Mesendoderm (in vitro differentiated cells): ENCODE results near the gene NETO2.
"Not testable (repeated sequence)": the region's sequence is repeated elsewhere in the genome, so short reads cannot be mapped to it uniquely, and the experiment has no call there.

Experiments
- DNase-seq: peaks from one replicate; pipeline ENCODE4 v3.0.0; 2013
- H2AK5ac ChIP-seq: 2 replicates; pipeline ENCODE4 v1.6.1; 2013; ENCODE audit warnings: low read length, inconsistent platforms
- H2BK120ac ChIP-seq: 2 replicates; pipeline ENCODE4 v1.6.1; 2013; ENCODE audit warnings: low read depth, mild to moderate bottlenecking, low read length, moderate library complexity, mixed read lengths
- H2BK15ac ChIP-seq: replicated peaks from 2 replicates; pipeline ENCODE4 v1.6.1; 2013; ENCODE audit warnings: low read depth, mild to moderate bottlenecking, moderate library complexity
- H2BK5ac ChIP-seq: 2 replicates; pipeline ENCODE4 v1.6.1; 2013; ENCODE audit warnings: low read length, inconsistent platforms
- H3K18ac ChIP-seq: 2 replicates; pipeline ENCODE4 v1.6.1; 2013; ENCODE audit warnings: mild to moderate bottlenecking, low read length, mixed read lengths
- H3K23ac ChIP-seq: one replicate; pipeline ENCODE4 v1.6.1; 2013; ENCODE audit warnings: low read length
- H3K27ac ChIP-seq: 2 replicates; pipeline ENCODE4 v1.5.1; 2013; ENCODE audit warnings: low read depth, mild to moderate bottlenecking, inconsistent platforms, low read length, moderate library complexity
- H3K27me3 ChIP-seq: 2 replicates; pipeline ENCODE4 v1.6.1; 2013; ENCODE audit warnings: low read length, control low read depth, mild to moderate bottlenecking, inconsistent platforms; ENCODE audit not compliant: insufficient read depth, poor library complexity
- H3K36me3 ChIP-seq: 2 replicates; pipeline ENCODE4 v1.6.1; 2013; ENCODE audit warnings: low read length, inconsistent platforms; ENCODE audit not compliant: control insufficient read depth, insufficient read depth
- H3K4ac ChIP-seq: one replicate; pipeline ENCODE4 v1.6.1; 2013; ENCODE audit warnings: low read depth, mild to moderate bottlenecking, low read length, moderate library complexity
- H3K4me1 ChIP-seq: 2 replicates; pipeline ENCODE4 v1.6.1; 2013; ENCODE audit warnings: low read depth, low read length, inconsistent platforms; ENCODE audit not compliant: control insufficient read depth
- H3K4me2 ChIP-seq: 2 replicates; pipeline ENCODE4 v1.6.1; 2013; ENCODE audit warnings: low read length
- H3K4me3 ChIP-seq: 2 replicates; pipeline ENCODE4 v1.5.1; 2013; ENCODE audit warnings: mild to moderate bottlenecking, low read length
- H3K56ac ChIP-seq: one replicate; pipeline ENCODE4 v1.6.1; 2013; ENCODE audit warnings: low read length
- H3K79me1 ChIP-seq: 2 replicates; pipeline ENCODE4 v1.6.1; 2013; ENCODE audit warnings: low read length, inconsistent platforms
- H3K79me2 ChIP-seq: 2 replicates; pipeline ENCODE4 v1.6.1; 2013; ENCODE audit warnings: mild to moderate bottlenecking, low read length; ENCODE audit not compliant: control insufficient read depth, insufficient read depth
- H3K9ac ChIP-seq: 2 replicates; pipeline ENCODE4 v1.6.1; 2013; ENCODE audit warnings: low read length, inconsistent platforms
- H4K5ac ChIP-seq: one replicate; pipeline ENCODE4 v1.6.1; 2013; ENCODE audit warnings: low read length
- H4K8ac ChIP-seq: one replicate; pipeline ENCODE4 v1.6.1; 2013; ENCODE audit warnings: low read depth, mild to moderate bottlenecking, control low read depth, low read length, moderate library complexity
- WGBS: extraction: QIAGEN DNeasy Blood & Tissue Kit; methylation state at CpG from one replicate; pipeline ENCODE4 v1.1.7; 2013; ENCODE audit warnings: low lambda C conversion rate, missing lambda C conversion rate; ENCODE audit not compliant: insufficient coverage; ENCODE audit errors: extremely low coverage; 5-methylcytosine and 5-hydroxymethylcytosine counted together

The NETO2 gene

DNA sequence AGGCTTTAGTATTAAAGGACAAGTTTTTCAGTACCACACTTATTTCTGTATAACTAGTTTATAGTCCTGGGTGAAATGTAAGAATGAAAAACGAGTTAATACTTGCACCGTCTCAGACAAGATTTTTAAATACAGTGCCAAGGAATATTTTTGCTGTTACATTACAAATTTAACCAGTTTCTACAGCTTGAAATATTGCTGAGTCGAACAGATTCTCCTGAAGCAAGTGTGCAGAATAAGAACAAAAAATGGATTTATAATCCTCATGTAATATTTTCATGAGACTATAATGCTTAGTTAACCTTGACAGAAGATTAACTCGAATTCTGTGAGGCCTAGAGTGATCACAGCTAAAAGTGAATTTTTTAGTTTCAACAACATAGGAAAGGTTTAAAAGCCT, 3.1 kb downstream of the NETO2 start:
- Histone ChIP-seq H3K9ac (no peak overlapping the region), H4K5ac (no peak overlapping the region), H3K27ac (no peak overlapping the region), H3K36me3 (no peaks in the 10 kb centered on the region), H3K79me2 (peaks cover 14% of the 10 kb centered on the region), H3K79me1 (peaks cover 7% of the 10 kb centered on the region), H3K27me3 (peaks cover 2% of the 10 kb centered on the region), H2BK15ac (no peak overlapping the region), H2AK5ac (no peak overlapping the region), H2BK5ac (no peak overlapping the region), H3K18ac (no peak overlapping the region), H3K4ac (no peak overlapping the region), H3K56ac (no peak overlapping the region), H3K4me3 (no peak overlapping the region), H3K4me2 (no peak overlapping the region), H2BK120ac (no peak overlapping the region), H3K23ac (no peak overlapping the region), H3K4me1 (no peaks in the 10 kb centered on the region), H4K8ac (no peak overlapping the region)
- no CpG with 5 or more reads among the region's 4 CpGs for WGBS
- no peak for DNase-seq

DNA sequence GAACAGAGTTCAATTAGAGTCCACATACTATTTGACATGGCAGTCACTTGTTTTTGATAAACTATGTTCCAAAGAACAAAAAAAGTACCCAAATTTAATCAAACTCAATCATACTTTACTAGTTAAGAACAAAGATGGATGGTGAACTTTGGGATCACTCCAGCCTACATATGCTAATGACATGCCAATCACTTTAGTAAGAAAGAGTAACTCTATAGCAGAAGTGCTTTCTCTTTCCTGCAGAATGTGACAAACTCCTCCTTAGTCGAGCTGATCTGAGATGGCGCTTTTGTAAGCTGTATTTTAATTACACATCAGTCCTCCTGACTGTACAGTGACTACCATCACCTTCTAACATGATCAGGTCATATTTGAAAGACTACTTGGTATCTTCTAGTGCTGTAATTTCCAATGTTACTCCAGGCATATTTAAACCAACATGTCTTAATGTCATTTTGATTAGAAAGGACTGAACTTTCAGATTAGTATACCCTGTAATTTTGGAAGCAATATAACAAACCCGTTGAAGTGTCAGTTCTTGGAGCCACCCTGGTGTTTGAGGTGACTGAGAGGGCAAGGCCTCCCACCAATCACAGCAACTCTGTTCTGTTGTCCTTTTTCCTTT, 4.1 kb downstream of the NETO2 start:
- no peak for DNase-seq
- no peak overlapping the region for H3K23ac ChIP-seq
- no peak overlapping the region for H3K56ac ChIP-seq
- H3K9ac ChIP-seq: no peak overlapping the region
- no peak overlapping the region for H2BK120ac ChIP-seq
- no peak overlapping the region for H3K4ac ChIP-seq
- no peaks in the 10 kb centered on the region for H3K27me3 ChIP-seq
- no peak overlapping the region for H2BK5ac ChIP-seq
- H3K79me2 ChIP-seq: peaks cover 14% of the 10 kb centered on the region
- no CpG with 5 or more reads among the region's 3 CpGs for WGBS
- H3K36me3 ChIP-seq: no peaks in the 10 kb centered on the region
- no peaks in the 10 kb centered on the region for H3K4me1 ChIP-seq
- no peak overlapping the region for H3K27ac ChIP-seq
- H2AK5ac ChIP-seq: no peak overlapping the region
- no peak overlapping the region for H4K8ac ChIP-seq
- H3K79me1 ChIP-seq: peaks cover 7% of the 10 kb centered on the region
- no peak overlapping the region for H3K4me3 ChIP-seq
- H4K5ac ChIP-seq: no peak overlapping the region
- H2BK15ac ChIP-seq: no peak overlapping the region
- H3K18ac ChIP-seq: no peak overlapping the region
- no peak overlapping the region for H3K4me2 ChIP-seq

DNA sequence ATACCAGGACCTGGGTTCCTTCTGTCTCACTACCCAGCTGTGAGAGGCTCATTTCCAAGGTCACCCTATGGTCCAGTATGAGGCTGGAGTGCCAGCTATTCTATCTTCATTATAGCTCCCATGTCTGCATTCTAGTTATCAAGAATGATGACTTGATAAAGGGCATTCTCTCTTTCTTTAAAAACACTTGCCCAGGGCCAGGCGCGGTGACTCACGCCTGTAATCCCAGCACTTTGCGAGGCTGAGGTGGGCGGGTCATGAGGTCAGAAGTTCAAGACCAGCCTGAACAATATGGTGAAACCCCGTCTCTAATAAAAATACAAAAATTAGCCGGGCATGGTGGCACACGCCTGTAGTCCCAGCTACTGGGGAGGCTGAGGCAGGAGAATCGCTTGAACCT, 5.8 kb downstream of the NETO2 start:
- not testable (repeated sequence) for H2BK120ac ChIP-seq, H3K18ac ChIP-seq, H3K56ac ChIP-seq, H2BK15ac ChIP-seq, H3K4me2 ChIP-seq, H3K4me3 ChIP-seq, DNase-seq, H3K27ac ChIP-seq, H3K27me3 ChIP-seq, H2AK5ac ChIP-seq, H3K9ac ChIP-seq, H4K5ac ChIP-seq, H4K8ac ChIP-seq, H3K36me3 ChIP-seq, H3K23ac ChIP-seq, H3K4me1 ChIP-seq, H2BK5ac ChIP-seq, H3K4ac ChIP-seq
- WGBS: no CpG with 5 or more reads among the region's 9 CpGs
- H3K79me2 ChIP-seq: peaks cover 20% of the 10 kb centered on the region
- H3K79me1 ChIP-seq: peaks cover 12% of the 10 kb centered on the region

DNA sequence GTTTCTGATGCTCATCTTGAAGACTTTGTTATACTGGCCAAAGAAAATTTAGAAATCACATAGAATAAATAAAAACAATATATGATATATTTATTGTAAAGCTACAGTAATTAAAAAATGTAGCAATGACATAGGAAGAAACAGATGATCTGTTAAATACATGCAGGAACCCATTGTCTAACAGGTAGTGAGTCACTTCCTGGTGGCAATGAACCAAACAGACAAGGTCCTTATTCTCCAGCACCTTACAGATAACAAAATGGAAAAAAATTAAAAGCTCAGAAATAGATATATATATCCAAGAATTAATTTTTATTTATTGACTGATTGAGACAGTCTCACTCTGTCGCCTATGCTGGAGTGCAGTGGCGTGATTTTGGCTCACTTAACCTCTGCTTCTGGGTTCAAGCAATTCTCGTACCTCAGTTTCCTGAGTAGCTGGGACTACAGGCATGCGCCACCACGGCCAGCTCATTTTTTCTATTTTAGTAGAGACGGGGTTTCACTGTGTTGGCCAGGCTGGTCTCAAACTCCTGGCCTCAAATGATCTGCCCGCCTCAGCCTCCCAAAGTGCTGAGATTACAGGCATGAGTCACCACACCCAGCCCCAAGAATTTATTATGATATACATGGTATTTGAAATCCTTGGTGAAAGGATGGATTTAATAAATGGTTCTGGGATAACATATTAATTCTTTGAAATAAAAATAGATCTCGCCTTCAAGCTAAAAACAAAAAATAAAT, 7.5 kb downstream of the NETO2 start:
- H4K8ac ChIP-seq: no peak overlapping the region
- H3K23ac ChIP-seq: no peak overlapping the region
- H2BK120ac ChIP-seq: no peak overlapping the region
- peaks cover 14% of the 10 kb centered on the region for H3K79me1 ChIP-seq
- H3K18ac ChIP-seq: no peak overlapping the region
- peak; percentile 14 for DNase-seq
- no peak overlapping the region for H2BK15ac ChIP-seq
- peaks cover 20% of the 10 kb centered on the region for H3K79me2 ChIP-seq
- H4K5ac ChIP-seq: no peak overlapping the region
- no peaks in the 10 kb centered on the region for H3K36me3 ChIP-seq
- no peak overlapping the region for H2AK5ac ChIP-seq
- no peak overlapping the region for H3K4ac ChIP-seq
- no peak overlapping the region for H3K4me2 ChIP-seq
- H3K27me3 ChIP-seq: no peaks in the 10 kb centered on the region
- no peak overlapping the region for H3K9ac ChIP-seq
- no peak overlapping the region for H2BK5ac ChIP-seq
- H3K4me3 ChIP-seq: no peak overlapping the region
- no peak overlapping the region for H3K56ac ChIP-seq
- H3K27ac ChIP-seq: no peak overlapping the region
- no CpG with 5 or more reads among the region's 8 CpGs for WGBS
- no peaks in the 10 kb centered on the region for H3K4me1 ChIP-seq

DNA sequence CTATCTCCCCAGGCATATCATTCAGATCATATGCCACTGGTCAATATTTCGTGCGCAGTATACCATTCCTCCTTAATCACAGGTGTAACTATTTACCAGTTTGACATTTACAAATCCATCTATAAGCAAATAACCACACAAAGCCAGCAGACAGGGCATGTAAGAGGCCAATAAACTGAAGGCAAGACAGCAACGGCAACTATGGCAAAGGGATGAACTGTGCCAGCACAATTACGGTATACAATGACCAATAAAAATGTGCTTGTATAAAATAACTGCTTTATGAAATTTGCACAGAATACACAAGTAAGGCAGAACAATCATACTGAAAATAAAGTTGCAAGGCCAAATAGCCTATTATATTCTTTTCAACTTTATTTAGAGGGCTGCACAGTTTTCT, 9.2 kb downstream of the NETO2 start:
- Histone ChIP-seq H3K27ac (no peak overlapping the region), H3K23ac (no peak overlapping the region), H4K5ac (no peak overlapping the region), H3K4me1 (no peaks in the 10 kb centered on the region), H3K4ac (no peak overlapping the region), H3K9ac (no peak overlapping the region), H3K36me3 (no peaks in the 10 kb centered on the region), H2BK15ac (no peak overlapping the region), H3K79me1 (peaks cover 14% of the 10 kb centered on the region), H3K56ac (no peak overlapping the region), H3K4me3 (no peak overlapping the region), H2AK5ac (no peak overlapping the region), H2BK5ac (no peak overlapping the region), H2BK120ac (no peak overlapping the region), H4K8ac (no peak overlapping the region), H3K27me3 (no peaks in the 10 kb centered on the region), H3K4me2 (no peak overlapping the region), H3K79me2 (peaks cover 15% of the 10 kb centered on the region), H3K18ac (no peak overlapping the region)
- WGBS: no CpG with 5 or more reads among the region's 4 CpGs
- DNase-seq: no peak

DNA sequence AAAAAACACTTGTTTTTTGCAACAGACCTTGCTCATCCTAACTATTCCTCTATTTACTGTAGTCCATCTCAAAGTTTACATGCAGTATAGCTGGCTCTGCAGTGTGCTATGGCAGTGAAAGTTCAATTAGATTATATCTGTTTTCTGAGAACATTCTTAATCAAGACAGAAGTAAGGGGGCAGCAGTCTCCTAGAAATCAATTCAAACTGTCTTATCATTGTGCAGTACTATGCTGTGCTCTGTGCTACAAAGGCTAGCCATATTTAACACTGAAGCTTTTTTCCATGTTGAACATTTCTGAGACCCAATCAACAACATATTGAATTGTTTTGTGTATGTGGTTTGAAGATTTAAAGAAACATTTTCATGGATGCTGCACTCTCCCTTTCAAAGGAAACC, 11.4 kb downstream of the NETO2 start:
- Histone ChIP-seq H3K23ac (no peak overlapping the region), H3K79me2 (peaks cover 8% of the 10 kb centered on the region), H3K36me3 (no peaks in the 10 kb centered on the region), H4K5ac (no peak overlapping the region), H3K27ac (no peak overlapping the region), H3K4ac (no peak overlapping the region), H3K9ac (no peak overlapping the region), H3K56ac (no peak overlapping the region), H3K4me1 (no peaks in the 10 kb centered on the region), H2BK15ac (no peak overlapping the region), H3K27me3 (no peaks in the 10 kb centered on the region), H2AK5ac (no peak overlapping the region), H2BK5ac (no peak overlapping the region), H3K4me2 (no peak overlapping the region), H3K18ac (no peak overlapping the region), H4K8ac (no peak overlapping the region), H3K4me3 (no peak overlapping the region), H2BK120ac (no peak overlapping the region), H3K79me1 (peaks cover 11% of the 10 kb centered on the region)
- no peak for DNase-seq
